ENCODE measurements around the gene PHLDA3.
A peak's percentile ranks its signal among the peaks of the same experiment; 100 is the strongest.

Gene PHLDA3

DNA sequence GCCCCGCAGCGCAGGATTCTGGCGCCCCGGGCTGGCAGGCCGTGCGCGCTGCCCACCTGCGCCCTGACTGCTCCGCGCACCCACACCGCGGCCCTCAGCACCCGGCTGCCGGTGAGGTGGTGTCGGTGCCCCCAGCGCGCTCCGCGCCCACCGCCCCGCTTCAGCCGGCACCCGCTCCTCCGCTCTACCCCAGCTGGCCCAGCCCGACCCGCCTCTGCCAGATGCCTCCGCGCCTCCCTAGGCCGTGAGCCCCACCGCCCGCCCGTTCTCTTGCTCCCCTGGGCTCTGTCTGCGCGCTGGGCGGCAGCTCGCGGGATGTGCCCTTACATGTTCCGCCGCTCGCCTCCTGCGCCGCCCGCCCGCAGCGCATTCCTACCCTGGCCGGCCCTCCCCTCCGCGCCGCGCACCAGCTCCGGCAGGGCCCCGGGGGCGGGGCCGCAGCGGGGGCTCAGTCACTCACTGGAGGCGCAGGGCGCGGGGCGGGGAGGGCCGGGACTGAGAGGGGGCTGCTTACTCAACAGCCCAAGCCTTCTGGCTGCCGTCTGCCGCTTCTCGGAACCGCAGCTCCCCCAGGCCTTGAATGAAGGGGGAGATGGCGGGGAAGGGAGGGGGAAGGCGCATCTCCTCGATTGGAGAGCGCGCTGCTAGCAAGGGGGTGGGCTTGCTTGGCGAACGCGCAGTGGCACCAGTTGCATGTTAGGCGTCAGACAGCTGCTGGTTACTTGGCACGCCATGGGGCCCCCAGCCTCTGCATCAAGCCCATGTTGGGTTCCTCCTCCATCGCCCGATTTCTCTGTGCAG is at the start of gene PHLDA3:
TSS of gene PHLDA3 (minus strand) at position 345 of the 801 bp plus-strand sequence. CDS start 402 bp downstream, outside the sequence.
- H3K4me3 ChIP-seq (ENCODE audit: low read depth, low read length): peak within 1 kb of the TSS; percentile 82

DNA sequence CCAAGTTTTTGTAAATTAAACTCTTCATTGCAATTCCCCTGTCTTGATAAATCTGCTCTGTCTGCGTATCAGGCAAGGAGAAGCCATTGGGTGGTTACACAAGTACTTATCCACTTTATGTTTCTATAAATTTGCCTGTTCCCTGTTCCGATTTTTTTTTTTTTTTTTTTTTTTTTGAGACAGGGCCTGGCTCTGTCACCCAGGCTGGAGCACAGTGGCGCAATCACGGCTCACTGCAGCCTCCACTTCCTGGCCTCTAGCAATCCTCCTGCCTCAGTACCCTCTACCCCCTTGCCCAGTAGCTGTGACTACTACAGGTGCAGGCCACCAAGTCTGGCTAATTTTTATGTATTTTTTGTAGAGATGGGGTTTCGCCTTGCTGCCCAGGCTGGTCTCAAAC is 49.1 kb upstream of the PHLDA3 start:
- H3K4me3 ChIP-seq (ENCODE audit: low read depth, low read length): no peak overlapping the region

DNA sequence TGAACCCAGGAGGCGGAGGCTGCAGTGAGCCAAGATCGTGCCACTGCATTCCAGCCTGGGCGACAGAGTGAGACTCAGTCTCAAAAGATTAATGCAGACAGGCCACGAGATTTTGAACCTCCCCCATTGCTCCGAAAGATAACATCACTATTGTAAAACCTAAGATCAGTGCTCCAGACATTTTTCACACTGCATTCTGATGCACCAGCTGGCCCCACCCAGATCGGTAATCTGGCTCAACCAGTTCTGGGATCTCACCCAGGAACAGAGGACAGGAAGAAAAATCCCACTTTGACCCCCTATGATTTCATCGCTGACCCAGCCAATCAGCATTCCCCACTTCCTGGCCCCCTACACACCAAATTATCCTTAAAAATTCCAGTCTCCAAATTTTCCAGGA is 48.6 kb upstream of the PHLDA3 start:
- H3K4me3 ChIP-seq (ENCODE audit: low read depth, low read length): no peak overlapping the region

DNA sequence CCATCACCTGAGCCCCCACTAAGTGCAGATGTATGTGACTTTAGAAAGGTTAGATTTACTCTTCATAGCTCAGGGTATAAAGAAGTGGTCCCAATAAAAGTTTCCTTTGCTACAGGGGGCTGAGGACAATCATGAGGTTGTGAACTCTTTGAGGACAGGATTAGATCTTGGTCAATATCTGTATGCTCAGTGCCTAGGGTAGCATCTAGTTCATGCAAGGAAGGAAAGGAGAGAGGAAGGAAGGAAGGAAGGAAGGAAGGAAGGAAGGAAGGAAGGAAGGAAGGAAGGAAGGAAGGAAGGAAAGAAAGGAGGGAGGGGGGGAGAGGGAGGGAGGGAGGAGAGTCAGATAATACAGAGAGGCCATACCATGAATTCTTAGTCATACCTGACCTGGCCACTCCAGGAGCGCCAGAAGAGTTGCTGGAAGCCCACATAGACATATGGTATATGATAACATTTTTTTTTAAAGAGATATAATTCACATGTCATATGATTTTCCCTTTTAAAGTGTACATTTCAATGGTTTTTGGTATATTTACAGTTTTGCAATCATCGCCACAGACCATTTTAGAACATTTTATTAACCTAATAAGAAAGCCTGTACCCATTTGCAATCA is 47.6 kb upstream of the PHLDA3 start:
- H3K4me3 ChIP-seq (ENCODE audit: low read depth, low read length): no peak overlapping the region

DNA sequence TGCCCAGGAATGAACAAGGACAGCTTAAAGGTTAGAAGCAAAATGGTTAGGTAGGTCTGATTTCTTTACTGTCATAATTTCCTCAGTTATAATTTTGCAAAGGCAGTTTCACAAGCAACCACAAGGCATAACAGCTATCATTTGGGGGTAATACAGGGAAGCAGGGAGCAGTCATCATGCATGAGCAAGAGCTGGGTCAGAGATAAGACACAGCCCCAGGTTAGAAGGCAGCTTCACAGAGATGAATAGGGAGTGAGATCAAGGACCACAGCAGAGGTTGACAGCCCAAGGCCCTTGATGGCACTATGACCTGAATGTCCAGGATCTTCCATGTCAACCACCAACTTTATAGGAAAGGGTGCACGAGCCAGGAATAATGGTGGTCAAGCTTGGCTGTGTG is 46.9 kb upstream of the PHLDA3 start:
- no peak overlapping the region for H3K4me3 ChIP-seq (ENCODE audit: low read depth, low read length)

DNA sequence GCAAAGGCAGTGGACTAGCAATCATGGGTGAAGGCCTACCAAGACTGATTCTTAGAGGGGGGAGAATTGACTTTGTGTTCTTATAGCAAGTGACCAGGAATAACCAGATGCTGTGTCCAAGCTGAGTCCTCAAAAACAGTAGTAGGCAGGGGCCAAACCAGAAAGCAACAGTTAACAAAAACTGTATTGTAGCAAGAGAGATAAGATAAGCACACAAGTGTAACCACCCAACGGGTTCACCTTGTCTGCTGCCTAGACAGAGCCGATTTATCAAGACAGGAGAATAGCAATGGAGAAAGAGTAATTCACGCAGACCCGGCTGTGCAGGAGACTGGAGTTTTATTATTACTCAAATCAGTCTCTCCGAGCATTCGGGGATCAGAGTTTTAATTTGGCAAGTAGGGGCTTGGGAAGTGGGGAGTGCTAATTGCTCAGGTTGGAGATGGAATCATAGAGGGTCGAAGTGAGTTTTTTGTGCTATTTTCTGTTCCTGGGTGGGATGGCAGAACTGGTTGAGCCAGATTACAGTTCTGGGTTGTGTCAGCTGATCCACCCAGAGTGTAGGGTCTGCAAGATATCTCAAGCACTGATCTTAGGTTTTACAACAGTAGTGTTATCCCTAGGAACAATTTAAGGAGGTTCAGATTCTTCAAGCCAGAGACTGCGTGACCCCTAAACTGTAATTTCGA is 46.2 kb upstream of the PHLDA3 start:
- H3K4me3 ChIP-seq (ENCODE audit: low read depth, low read length): no peak overlapping the region

DNA sequence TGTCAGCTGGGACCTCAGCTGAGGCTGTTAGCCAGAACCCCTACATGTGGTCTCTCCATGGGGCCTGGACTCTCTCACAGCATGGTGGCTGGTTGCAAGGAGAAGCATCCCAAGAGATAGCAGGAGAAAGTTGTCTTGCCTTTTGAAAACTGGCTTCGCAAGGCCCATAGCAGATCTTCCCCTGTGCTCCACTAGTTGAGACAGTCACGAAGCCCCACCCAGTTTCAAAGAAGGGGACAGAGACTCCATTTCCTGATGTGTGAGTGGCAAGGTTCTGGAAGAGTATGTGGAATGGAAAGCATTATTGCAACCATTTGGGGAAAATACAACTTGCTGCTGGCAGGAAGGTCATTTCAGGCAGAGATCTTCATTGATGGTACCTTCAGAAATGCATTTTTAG is 45.5 kb upstream of the PHLDA3 start:
- no peak overlapping the region for H3K4me3 ChIP-seq (ENCODE audit: low read depth, low read length)

DNA sequence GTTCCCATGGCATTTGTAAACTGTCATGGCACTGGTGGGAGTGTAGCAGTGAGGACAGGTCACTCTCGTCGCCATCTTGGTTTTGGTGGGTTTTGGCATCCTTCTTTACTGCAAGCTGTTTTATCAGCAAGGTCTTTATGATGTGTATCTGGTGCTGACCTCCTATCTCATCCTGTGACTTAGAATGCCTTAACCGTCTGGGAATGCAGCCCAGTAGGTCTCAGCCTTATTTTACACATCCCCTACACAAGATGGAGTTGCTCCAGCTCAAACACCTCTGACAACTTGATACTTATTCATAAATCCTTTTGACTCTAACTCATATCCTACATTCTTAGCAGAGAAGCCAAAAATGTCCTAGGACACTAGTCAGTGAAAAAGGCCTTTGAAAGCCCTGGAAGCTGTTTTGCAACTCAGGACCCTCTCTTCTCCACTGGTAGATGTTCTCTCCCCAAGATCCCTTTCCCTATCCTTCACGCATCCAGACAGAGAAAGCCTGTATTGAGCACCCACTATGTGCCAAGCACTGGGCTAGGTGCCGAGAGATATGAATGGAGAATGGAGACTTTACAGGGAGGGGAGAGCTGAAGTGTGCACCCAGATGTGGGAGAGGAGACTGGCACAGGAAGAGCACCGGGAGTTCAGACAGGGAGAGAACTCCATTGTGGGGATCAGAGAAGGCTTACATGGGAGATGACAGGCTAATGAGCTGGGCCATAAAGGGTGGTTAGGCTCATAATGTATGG is 44.7 kb upstream of the PHLDA3 start:
- H3K4me3 ChIP-seq (ENCODE audit: low read depth, low read length): no peak overlapping the region

DNA sequence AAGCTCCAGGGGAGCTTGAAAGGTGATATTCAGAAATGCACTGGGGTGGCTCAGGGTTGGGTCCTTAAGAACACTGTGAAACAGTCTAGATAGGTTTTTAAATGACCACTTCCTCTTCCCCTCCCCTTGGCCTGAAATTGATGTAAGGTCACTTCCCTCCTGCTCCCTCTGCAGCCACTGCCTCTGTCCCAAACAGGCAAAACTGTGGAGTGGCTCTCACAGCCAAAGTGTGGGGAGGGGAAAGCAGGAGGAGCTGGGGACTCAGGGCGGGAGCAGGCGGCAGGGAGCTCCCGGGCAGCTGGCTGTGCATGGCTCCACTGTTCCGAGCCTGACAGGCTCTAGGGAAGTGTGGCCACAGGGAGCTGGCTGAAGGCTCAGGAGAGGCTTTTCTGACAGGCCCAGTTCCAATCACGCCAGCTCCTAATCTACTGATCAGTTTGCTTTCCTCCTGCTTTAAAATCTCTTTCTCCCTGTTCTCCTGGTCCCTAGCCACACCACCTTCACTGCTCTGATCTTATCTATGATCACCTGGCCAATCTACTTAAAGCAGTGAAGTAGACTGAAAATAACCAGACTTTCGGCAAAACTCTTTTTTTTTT is 43.1 kb upstream of the PHLDA3 start:
- H3K4me3 ChIP-seq (ENCODE audit: low read depth, low read length): no peak overlapping the region

DNA sequence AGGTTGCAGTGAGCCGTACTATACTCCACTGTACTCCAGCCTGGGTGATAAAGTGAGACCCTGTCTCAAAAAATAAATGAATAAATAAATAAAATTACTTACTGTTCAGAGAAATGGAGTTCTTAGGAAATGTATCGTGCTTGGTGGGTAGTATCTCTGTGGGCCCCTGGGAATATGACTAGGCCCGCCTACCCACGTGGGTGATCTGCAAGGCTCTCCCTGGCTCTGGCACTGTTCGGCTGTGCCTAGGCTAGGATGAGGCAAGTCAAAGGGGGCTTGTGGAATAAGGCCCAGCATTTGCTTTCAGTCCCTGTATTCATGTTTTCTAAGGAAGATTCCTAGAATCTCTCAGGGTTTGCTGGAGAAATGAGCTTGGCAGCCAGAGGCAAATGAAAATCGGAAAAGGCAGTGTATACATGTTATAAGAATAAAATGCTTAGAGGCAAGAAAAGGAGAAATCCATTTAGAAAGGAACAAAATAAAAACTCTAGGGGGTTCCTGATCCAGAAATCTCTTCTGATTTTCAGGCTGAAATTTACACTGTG is 42.5 kb upstream of the PHLDA3 start:
- H3K4me3 ChIP-seq (ENCODE audit: low read depth, low read length): no peak overlapping the region

DNA sequence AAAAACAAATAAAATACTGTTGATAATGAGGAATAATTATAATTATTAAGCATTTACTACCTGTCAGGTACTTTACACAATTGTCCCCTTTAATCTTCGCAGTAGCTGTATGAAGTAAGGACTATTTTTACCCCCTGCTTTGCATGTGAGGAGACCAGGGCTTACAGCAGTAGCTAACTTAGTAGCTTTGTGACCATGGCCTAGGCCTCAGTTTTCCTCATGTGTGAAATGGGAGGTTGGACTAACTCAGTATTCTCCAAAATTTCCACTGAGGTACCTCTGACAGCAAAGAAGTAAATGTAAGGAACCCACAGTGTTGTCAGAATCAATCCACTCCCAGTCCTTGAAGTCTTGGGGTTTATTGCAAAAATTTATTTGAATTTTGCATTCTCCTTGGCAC is 41.7 kb upstream of the PHLDA3 start:
- no peak overlapping the region for H3K4me3 ChIP-seq (ENCODE audit: low read depth, low read length)

DNA sequence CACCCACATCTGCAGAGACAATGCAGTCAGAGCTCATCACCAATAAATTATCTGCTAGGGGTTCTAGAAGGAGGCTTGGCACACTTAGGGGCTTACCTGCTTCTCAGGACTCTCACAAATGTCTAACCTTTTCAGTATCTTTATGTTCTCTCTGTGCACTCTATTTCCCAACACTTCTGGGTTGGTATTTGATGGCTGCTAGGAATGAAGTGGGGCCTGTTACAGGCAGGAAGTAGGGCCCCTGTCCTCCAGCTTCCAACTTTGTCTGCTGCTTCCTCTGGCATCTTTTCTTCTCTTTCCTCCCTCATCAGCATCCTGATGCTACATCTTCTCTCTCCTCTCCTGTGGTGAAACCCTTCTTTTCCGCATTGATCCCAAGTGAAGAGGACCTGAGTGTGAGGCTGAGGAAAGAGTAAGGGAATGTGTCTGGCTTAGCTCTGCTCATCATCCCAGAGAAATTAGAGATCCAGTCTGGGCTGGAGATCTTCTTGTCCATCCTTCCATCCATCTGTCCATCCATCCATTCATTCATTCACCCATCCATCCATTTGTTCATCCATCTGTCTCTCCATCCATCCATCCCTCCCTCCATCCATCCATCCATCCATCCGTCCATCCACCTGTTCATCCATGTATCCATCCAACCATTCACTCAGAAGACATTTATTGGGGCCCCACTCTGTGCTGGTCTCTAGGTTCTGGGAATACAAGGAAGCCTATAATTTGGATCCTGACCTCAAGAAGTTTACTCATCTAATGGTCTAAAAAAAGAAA is 40.8 kb upstream of the PHLDA3 start:
- H3K4me3 ChIP-seq (ENCODE audit: low read depth, low read length): no peak overlapping the region

DNA sequence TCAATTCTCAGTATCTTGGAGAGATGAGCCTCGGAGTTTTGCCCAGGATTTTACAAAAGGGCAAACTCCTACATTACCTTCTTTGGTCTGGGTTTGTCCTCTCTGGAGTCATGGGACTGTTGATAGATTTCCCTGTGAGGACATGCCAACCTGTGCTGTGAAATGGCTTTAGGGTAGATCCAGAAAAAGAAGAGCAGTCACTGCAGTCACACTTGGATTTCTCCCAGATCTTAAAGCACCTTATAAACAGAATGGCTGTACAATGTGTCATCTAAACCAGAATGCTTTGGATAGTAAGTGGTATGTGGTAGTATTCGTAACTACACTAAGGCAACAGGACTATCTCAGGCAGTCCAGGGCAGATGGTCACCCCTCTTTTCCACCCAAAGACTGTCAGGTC is 39.8 kb upstream of the PHLDA3 start:
- H3K4me3 ChIP-seq (ENCODE audit: low read depth, low read length): no peak overlapping the region

DNA sequence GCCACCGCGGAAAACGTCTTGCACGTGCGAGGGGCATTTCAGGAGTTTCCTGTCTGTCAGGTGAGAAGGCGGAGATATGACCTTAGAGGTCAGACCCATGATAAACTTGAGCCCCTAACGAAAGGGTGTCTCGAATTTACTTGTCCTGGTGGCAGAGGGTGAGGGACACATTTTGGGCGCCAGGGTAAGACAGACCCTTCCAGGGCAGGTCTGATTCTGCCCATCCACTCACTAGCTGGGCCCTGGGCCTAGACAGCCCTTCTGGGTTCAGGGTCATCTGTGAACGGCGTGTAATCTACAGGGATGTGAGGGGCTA is 38.3 kb upstream of the PHLDA3 start:
- peak overlapping the region; percentile 49 for H3K4me3 ChIP-seq (ENCODE audit: low read depth, low read length)

DNA sequence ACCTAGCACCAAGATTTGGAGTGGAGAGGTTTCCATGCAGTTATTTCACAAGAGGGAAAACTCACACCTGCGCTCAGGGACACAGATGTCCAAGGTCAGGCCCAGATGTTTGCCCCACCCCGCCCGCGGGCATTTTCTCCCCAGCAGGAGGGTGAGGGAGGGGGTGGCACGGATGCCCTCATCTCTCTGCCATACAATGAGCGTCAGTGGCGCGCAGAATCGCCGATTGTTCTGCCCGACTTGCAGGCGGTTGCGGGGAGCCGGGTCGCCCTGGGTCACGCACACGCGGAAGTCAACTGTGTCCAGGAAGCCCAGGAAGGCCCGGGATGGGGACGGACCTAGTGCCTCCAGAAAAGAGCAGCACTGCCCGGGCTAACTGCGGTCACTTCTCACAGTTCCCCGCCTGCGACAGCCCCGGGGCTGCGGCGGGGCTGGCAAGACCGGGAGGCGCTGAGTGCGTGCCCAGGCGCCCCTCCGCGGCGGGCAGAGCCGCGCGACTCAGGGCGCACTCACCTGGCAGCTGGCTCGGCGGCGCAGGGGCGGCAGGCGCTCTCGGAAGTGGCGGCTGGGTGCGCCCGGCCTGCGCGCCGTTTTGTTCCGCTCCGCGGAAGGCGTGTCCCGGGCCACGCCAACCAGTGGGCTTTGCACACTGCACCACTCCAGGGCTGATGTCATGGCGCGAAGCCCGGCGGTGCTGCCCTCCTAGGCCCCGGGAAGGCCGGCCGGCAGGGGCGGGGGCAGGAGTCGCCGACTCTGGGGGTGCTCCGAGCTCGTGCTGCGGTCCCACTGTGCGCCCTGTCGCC is 37.8 kb upstream of the PHLDA3 start, which contains the start of gene CSRP1:
TSS of gene CSRP1 (minus strand) at position 567 of the 803 bp plus-strand sequence. CDS start 10,820 bp downstream, outside the sequence.
- peak within 1 kb of the TSS; percentile 49 for H3K4me3 ChIP-seq (ENCODE audit: low read depth, low read length)

DNA sequence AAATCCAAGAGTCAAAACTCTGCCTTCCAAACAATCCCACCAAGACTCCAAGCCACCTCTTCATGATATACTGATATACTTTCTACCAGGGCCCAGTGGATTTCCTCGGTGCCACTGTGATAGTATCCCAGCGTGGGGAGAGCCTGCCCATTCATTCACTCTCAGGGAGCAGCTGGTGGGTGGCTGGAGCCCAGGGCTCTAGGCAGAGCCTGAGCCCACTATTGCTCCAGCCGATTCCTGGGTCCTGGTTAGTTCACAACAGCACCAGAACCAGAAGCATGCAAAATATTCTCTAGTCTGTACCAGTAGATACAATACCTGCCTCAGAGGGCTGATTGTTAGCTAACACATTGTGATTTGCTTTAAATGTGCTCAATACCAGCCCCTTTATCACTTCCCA is 37.1 kb upstream of the PHLDA3 start:
- no peak overlapping the region for H3K4me3 ChIP-seq (ENCODE audit: low read depth, low read length)

DNA sequence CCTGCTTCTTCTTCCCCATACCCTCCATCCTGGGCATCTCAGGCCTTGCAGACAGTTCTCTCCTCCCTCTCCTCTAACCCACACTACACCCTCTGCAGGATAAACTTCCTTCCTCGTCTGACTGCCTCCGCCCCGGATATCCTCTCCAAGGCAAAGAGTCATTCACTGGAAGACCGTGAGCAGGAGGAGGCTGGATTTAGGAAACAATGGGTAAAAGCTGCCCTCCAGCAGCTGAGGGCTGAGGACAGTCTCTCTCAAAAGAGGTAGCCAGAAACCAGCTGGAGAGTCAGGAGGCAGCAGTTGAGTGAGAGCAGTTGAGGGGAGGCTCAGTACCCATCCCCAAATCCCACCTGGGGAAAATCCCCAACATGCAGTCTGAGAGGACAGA is 36.5 kb upstream of the PHLDA3 start:
- H3K4me3 ChIP-seq (ENCODE audit: low read depth, low read length): no peak overlapping the region

DNA sequence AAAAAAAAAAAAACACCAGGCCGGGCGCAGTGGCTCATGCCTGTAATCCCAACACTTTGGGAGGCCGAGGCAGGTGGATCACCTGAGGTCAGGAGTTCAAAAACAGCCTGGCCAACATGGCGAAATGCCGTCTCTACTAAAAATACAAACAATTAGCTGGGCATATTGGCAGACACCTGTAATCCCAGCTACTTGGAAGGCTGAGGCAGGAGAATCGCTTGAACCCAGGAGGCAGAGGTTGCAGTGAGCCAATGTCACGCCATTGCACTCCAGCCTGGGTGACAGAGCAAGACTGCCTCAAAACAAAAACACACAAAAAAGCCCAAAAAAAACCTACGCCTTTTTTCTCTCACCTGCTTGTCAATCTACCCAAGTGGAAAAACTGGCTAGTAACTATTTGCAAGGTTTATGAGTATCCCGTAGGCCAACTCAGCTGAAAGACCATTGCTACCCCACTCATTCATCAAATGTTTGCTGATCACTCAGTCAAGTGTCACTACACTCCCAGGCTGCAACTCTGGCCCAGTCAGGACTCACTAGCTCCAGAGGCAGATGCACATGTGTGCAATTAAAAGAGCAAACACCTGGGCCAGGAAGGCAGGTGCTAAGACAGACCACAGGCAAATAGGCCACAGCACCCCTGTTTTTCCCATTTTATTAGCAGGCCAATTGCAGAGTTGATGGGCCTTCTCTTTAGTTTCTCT is 36.0 kb upstream of the PHLDA3 start:
- H3K4me3 ChIP-seq (ENCODE audit: low read depth, low read length): no peak overlapping the region
